GM06990 (cell line): ENCODE results near the gene TSGA10IP.
A peak's percentile ranks its signal among the peaks of the same experiment; 100 is the strongest.

ENCODE experiments used
- DNase-seq: peaks from one replicate; pipeline ENCODE4 v3.0.0-alpha.2; 2011; ENCODE audit not compliant: insufficient read length; ENCODE audit errors: extremely low read depth
- H3K27me3 ChIP-seq: replicated peaks from 2 replicates; pipeline ENCODE4 v1.6.0; 2011; ENCODE audit warnings: low read length; ENCODE audit not compliant: control insufficient read depth, insufficient read depth
- H3K36me3 ChIP-seq: 2 replicates; pipeline ENCODE4 v1.5.1; 2011; ENCODE audit warnings: low read length; ENCODE audit not compliant: control insufficient read depth, insufficient read depth
- H3K4me3 ChIP-seq: replicated peaks from 2 replicates; pipeline ENCODE4 v1.5.1; 2011; ENCODE audit warnings: low read depth, mild to moderate bottlenecking, control low read depth, low read length
- CTCF ChIP-seq: IDR thresholded peaks from 2 replicates; pipeline ENCODE4 v1.5.1; 2011; ENCODE audit warnings: low read length, control low read depth, mild to moderate bottlenecking, inconsistent platforms; ENCODE audit not compliant: insufficient read depth, poor library complexity, severe bottlenecking

TSGA10IP gene

GRCh38 chr11:65919141-65919572 is 26.1 kb upstream of the TSGA10IP start, which contains the start of gene DRAP1:
Gene DRAP1, plus strand, starts transcription at chr11:65919426. Its CDS starts 76 bp downstream, at chr11:65919502.
- no peaks in the 10 kb centered on the region for H3K27me3 ChIP-seq
- H3K36me3 ChIP-seq = peaks cover 13% of the 10 kb centered on the region
- peak; percentile 96 for DNase-seq
- no peak for TF ChIP-seq CTCF
- H3K4me3 ChIP-seq = peak within 1 kb of the TSS; percentile 96

GRCh38 chr11:65919573-65920371 is 25.5 kb upstream of the TSGA10IP start:
- DNase-seq = no peak
- H3K27me3 ChIP-seq = no peaks in the 10 kb centered on the region
- peaks cover 15% of the 10 kb centered on the region for H3K36me3 ChIP-seq
- peak overlapping the region; percentile 74 for H3K4me3 ChIP-seq
- no peak for TF ChIP-seq CTCF

GRCh38 chr11:65920372-65920802 is 24.9 kb upstream of the TSGA10IP start:
- Histone ChIP-seq H3K4me3 (peak overlapping the region; percentile 74), H3K27me3 (no peaks in the 10 kb centered on the region), H3K36me3 (peaks cover 15% of the 10 kb centered on the region)
- TF ChIP-seq CTCF = no peak
- no peak for DNase-seq

- no peak for TF ChIP-seq CTCF
- H3K36me3 ChIP-seq = peaks cover 15% of the 10 kb centered on the region
- no peak overlapping the region; the same call in 1 of the 2 replicates for H3K4me3 ChIP-seq
- DNase-seq = no peak
- H3K27me3 ChIP-seq = no peaks in the 10 kb centered on the region
These were observed 24.2 kb upstream of the TSGA10IP start for GRCh38 chr11:65921033-65921555.

- no peak for DNase-seq
- Histone ChIP-seq H3K27me3 (no peaks in the 10 kb centered on the region), H3K36me3 (peaks cover 15% of the 10 kb centered on the region), H3K4me3 (no peak overlapping the region)
- TF ChIP-seq CTCF = no peak
These were observed 23.4 kb upstream of the TSGA10IP start for GRCh38 chr11:65921876-65922275.
